Left cardiac atrium (tissue), 4 donors: Measurements from ENCODE around the gene TXNRD3. TPM values are rescaled to one million over a fixed set of nuclear protein-coding genes. Genes with fewer than 3 reads are reported as not detected.
"Not testable (repeated sequence)": the region's sequence is repeated elsewhere in the genome, so short reads cannot be mapped to it uniquely, and the experiment has no call there.

Experiments used
- ATAC-seq, 2 donors: fragments of 200-7000 bp; cut with Tn5 transposase; one replicate each; pipeline ENCODE4 v1.9.1; 2020; ENCODE audit warnings: mild to moderate bottlenecking in 2 of 2, moderate library complexity in 2 of 2
- DNase-seq: peaks from one replicate; pipeline ENCODE4 v3.0.0-alpha.2; 2020
- intact Hi-C, 2 donors: fragments of 100-400 bp; cut with DNase I; formaldehyde crosslinking; loops; one replicate each; pipeline versions ENCODE4 v1.14.1 to v1.15.1; 2022 to 2023
- total RNA-seq, 2 donors: library from RNA; stranded (reverse); fragmentation: NEBNext Ultra II Directional; extraction: Animal tissue kit (Norgen Biotek cat#: 25700); gene quantifications; one replicate each; pipeline ENCODE4 v1.2.1, GENCODE V29; 2021
- donor health status: DM: no; HTN: yes; CAD: no.
- donor health status: DM: no; HTN: yes; CAD: no; lungs with severe emphysema.
- donor health status: DM: yes; HTN: yes; CAD: no.
- donor health status: Dilated cardiomyopathy.

Gene TXNRD3
- total RNA-seq, 2 donors from 2014 or later, result 4.0 to 7.3 TPM

- intact Hi-C loops, result no loop called here
- ATAC-seq, result no peak
- DNase-seq, result no peak
These were observed 37.4 kb downstream of the TXNRD3 start for GRCh38 chr3:126617571-126617970.

- ATAC-seq, result no peak
- no peak for DNase-seq
- intact Hi-C loops, result no loop called here
These were observed 38.0 kb downstream of the TXNRD3 start for GRCh38 chr3:126616931-126617330.

GRCh38 chr3:126613479-126614188 lies 41.3 kb downstream of the TXNRD3 start:
- ATAC-seq, result no peak
- intact Hi-C loops, result no loop called here
- DNase-seq, result no peak

- intact Hi-C loops, result no loop called here
- DNase-seq (no peak), ATAC-seq (no peak)
These were observed 42.3 kb downstream of the TXNRD3 start for GRCh38 chr3:126612479-126613205.

GRCh38 chr3:126609909-126610308 lies 45.0 kb downstream of the TXNRD3 start:
- DNase-seq (no peak), ATAC-seq (no peak)
- intact Hi-C loops, result no loop called here

GRCh38 chr3:126607214-126607908 lies 47.6 kb downstream of the TXNRD3 start:
- peak; percentile 67 to 89 for ATAC-seq
- DNase-seq, result no peak
- intact Hi-C loops, result no loop called here

- ATAC-seq (no peak), DNase-seq (no peak)
- intact Hi-C loops, result no loop called here
These were observed 48.9 kb downstream of the TXNRD3 start for GRCh38 chr3:126606001-126606400.

- ATAC-seq, result no peak
- no peak for DNase-seq
- intact Hi-C loops, result no loop called here
These were observed 50.2 kb downstream of the TXNRD3 start for GRCh38 chr3:126604691-126605090.

- intact Hi-C loops, result no loop called here
- DNase-seq (no peak), ATAC-seq (no peak)
These were observed 55.8 kb downstream of the TXNRD3 start for GRCh38 chr3:126599101-126599500.

GRCh38 chr3:126595479-126595878 lies 59.4 kb downstream of the TXNRD3 start:
- DNase-seq, ATAC-seq, intact Hi-C loops: not testable (repeated sequence)

- DNase-seq, intact Hi-C loops, ATAC-seq: not testable (repeated sequence)
These were observed 63.4 kb downstream of the TXNRD3 start for GRCh38 chr3:126591515-126591914.

GRCh38 chr3:126582311-126582710 lies 72.6 kb downstream of the TXNRD3 start:
- intact Hi-C loops, result no loop called here
- DNase-seq, result no peak
- no peak for ATAC-seq

GRCh38 chr3:126581569-126581968 lies 73.4 kb downstream of the TXNRD3 start:
- intact Hi-C loops, result no loop called here
- ATAC-seq (no peak), DNase-seq (no peak)

- DNase-seq, result no peak
- intact Hi-C loops, result no loop called here
- no peak for ATAC-seq
These were observed 74.2 kb downstream of the TXNRD3 start for GRCh38 chr3:126580746-126581145.

- no peak for DNase-seq
- no peak for ATAC-seq
- intact Hi-C loops, result no loop called here
These were observed 76.2 kb downstream of the TXNRD3 start for GRCh38 chr3:126578702-126579101.

GRCh38 chr3:126577261-126577660 lies 77.7 kb downstream of the TXNRD3 start:
- DNase-seq (no peak), ATAC-seq (no peak)
- intact Hi-C loops, result no loop called here

- DNase-seq, result no peak
- intact Hi-C loops, result no loop called here
- peak in 1 of 2 donors; percentile 71 for ATAC-seq
These were observed 81.3 kb downstream of the TXNRD3 start for GRCh38 chr3:126573492-126574117.

GRCh38 chr3:126571078-126571477 lies 83.8 kb downstream of the TXNRD3 start:
- ATAC-seq (no peak), DNase-seq (no peak)
- intact Hi-C loops, result no loop called here

- ATAC-seq, result no peak
- intact Hi-C loops, result no loop called here
- DNase-seq, result no peak
These were observed 84.8 kb downstream of the TXNRD3 start for GRCh38 chr3:126570103-126570541.
